Stimulated activated CD4-positive, alpha-beta T cell treated with anti-CD3 and anti-CD28 coated beads, TNF-alpha, amount 100 ng/mL, for 4 hours (primary cell): Measurements from ENCODE around the gene WSCD1.

Experiments used
- DNase-seq, 3 experiments: peaks; one replicate each; pipeline ENCODE4 v3.0.0-alpha.2; 2020; ENCODE audit warnings: low read depth in 3 of 3

The WSCD1 gene

GRCh38 chr17:6085812-6086211 is 15.6 kb downstream of the WSCD1 start:
- DNase-seq = no peak

GRCh38 chr17:6086603-6087400 is 16.6 kb downstream of the WSCD1 start:
- no peak for DNase-seq

GRCh38 chr17:6088141-6088540 is 18.0 kb downstream of the WSCD1 start:
- no peak for DNase-seq

GRCh38 chr17:6090253-6090652 is 20.1 kb downstream of the WSCD1 start:
- no peak for DNase-seq

GRCh38 chr17:6092182-6092902 is 22.2 kb downstream of the WSCD1 start:
- DNase-seq = no peak

- DNase-seq = no peak
Observed at GRCh38 chr17:6092903-6093468, 22.8 kb downstream of the WSCD1 start.

GRCh38 chr17:6094453-6094852 is 24.3 kb downstream of the WSCD1 start:
- DNase-seq = no peak

- DNase-seq = no peak
Observed at GRCh38 chr17:6094926-6095325, 24.7 kb downstream of the WSCD1 start.

- DNase-seq = no peak
Observed at GRCh38 chr17:6095501-6095900, 25.3 kb downstream of the WSCD1 start.

- DNase-seq = no peak
Observed at GRCh38 chr17:6096201-6097004, 26.2 kb downstream of the WSCD1 start.

- no peak for DNase-seq
Observed at GRCh38 chr17:6097005-6097279, 26.8 kb downstream of the WSCD1 start.

GRCh38 chr17:6098050-6098822 is 28.1 kb downstream of the WSCD1 start:
- DNase-seq = no peak

- no peak for DNase-seq
Observed at GRCh38 chr17:6098823-6099180, 28.6 kb downstream of the WSCD1 start.

- no peak for DNase-seq
Observed at GRCh38 chr17:6099492-6099891, 29.3 kb downstream of the WSCD1 start.

- no peak for DNase-seq
Observed at GRCh38 chr17:6100146-6100545, 30.0 kb downstream of the WSCD1 start.

GRCh38 chr17:6100891-6101500 is 30.8 kb downstream of the WSCD1 start:
- DNase-seq = no peak

- no peak for DNase-seq
Observed at GRCh38 chr17:6101706-6102105, 31.5 kb downstream of the WSCD1 start.

- no peak for DNase-seq
Observed at GRCh38 chr17:6102615-6103014, 32.4 kb downstream of the WSCD1 start.

- DNase-seq = no peak
Observed at GRCh38 chr17:6104956-6105648, 34.9 kb downstream of the WSCD1 start.

- no peak for DNase-seq
Observed at GRCh38 chr17:6105649-6106007, 35.4 kb downstream of the WSCD1 start.

GRCh38 chr17:6106212-6106611 is 36.0 kb downstream of the WSCD1 start:
- DNase-seq = no peak
